Left renal pelvis (tissue), 4 donors: Measurements from ENCODE around the gene ARHGEF26. TPM values are rescaled to one million over a fixed set of nuclear protein-coding genes. Genes with fewer than 3 reads are reported as not detected.

ENCODE experiments used
- DNase-seq, 4 donors: peaks; one replicate each; pipeline ENCODE4 v3.0.0-alpha.2; 2013; ENCODE audit warnings: low read depth in 4 of 4, low spot score in 3 of 4
- polyA plus RNA-seq, 4 donors: library from polyadenylated mRNA; unstranded; fragments of 120-200 nt; gene quantifications; one replicate each; pipeline ENCODE4 v1.2.1, GENCODE V29; 2013; ENCODE audit not compliant: insufficient read length in 4 of 4

ARHGEF26 gene
- polyA plus RNA-seq, 4 donors: 13.6 to 18.3 (median 16.6) TPM

DNA sequence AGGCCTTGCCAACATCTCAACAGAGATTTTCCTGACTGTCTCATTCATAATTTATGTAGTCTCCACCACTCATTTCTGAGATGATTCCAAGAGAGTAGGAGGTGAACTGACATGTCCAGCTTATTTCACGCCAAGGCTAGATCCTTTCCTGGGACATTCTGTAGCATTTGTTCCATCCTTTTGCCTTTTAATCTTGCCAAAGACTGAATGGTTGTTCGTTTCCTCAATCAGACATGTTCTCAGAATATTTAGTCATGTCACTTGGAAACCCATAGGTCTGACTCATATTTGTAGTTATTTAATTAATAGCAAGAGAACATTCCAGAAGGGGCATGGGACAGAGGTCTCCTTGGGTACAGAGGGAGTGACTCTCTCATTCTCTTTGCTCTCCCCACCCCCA is 122.2 kb downstream of the ARHGEF26 start:
- no peak for DNase-seq

DNA sequence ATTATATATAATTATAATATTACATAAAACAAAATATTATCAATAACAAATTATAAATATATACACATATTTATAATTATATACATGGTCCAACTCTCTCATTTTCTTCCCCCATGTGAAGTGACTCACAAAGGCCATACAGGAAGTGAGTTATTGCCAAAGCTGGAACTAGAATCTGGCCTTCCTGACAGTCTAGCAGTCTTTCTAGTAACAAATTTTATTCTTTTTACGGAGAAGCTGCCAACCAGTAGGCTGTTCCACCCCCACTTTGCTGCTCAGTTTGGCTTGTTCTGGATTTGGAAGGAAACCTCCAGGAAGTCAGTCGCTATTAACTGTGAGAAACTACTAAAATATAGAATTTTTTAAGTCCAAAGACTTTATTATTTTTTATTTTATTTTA is 123.5 kb downstream of the ARHGEF26 start:
- no peak for DNase-seq

DNA sequence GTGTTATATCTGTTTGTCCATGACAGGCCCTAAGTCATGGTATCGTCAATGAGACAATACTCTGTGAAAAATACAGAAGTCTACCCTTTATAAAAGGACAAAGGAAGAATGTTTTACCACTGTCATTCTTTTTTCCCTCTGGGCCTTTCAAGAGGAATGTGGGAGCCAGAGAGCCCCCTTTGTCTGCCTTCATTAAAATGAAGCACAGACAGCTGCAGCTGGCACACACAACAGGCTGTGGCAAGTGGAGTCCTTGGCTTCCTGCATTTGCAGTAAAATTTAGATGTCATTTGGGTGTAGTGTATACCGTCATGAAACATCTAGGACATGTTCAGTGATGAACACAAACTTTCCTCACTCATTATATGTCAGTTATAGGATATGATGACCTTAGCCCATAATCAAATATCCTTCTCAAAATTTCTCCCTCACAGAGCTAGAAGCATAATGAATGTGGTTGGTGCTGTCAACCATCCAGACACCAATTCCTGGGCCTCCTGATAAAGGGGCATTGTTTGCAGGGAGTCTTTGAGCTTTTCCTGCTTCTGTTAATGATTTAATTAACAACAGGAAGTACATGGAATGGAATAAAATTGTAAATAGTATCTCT is 126.7 kb downstream of the ARHGEF26 start:
- DNase-seq: no peak

DNA sequence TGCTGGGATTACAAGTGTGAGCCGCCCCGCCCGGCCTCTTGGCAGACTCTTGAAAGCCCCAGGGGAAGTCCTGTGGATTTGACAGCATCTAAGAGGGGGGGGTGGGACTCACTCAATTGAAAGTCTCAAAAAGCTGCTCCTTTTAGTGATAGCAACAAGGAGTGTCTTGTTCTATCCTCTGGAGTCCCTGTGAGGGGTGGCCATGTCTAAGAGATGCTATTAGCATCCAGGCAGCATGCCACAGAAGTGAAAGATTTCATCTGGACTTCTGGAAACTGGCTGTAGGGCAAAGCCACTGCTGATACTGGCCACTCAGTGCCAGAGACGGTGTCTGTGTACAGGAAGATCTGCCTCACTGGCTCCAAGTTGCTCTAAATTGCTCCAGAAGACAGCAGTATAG is 129.1 kb downstream of the ARHGEF26 start:
- no peak for DNase-seq

DNA sequence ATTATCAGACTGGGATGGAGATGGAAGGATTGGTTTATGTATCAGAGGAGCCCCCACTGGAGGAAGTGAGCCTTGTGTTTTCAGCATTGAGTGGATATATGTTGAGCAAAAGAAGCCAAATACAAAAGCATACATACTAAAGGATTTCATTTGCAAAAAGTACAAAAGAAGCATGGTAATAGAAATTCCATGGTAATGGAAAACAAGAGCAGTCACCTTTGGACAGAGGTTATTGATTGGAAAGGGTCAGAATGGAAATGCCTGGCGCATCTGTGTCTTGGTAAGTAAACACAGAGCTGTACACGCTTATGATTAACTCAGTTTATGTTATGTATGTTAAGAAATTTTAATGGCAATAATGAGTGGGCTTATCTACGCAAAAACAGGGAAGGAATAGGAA is 130.4 kb downstream of the ARHGEF26 start:
- DNase-seq: no peak

DNA sequence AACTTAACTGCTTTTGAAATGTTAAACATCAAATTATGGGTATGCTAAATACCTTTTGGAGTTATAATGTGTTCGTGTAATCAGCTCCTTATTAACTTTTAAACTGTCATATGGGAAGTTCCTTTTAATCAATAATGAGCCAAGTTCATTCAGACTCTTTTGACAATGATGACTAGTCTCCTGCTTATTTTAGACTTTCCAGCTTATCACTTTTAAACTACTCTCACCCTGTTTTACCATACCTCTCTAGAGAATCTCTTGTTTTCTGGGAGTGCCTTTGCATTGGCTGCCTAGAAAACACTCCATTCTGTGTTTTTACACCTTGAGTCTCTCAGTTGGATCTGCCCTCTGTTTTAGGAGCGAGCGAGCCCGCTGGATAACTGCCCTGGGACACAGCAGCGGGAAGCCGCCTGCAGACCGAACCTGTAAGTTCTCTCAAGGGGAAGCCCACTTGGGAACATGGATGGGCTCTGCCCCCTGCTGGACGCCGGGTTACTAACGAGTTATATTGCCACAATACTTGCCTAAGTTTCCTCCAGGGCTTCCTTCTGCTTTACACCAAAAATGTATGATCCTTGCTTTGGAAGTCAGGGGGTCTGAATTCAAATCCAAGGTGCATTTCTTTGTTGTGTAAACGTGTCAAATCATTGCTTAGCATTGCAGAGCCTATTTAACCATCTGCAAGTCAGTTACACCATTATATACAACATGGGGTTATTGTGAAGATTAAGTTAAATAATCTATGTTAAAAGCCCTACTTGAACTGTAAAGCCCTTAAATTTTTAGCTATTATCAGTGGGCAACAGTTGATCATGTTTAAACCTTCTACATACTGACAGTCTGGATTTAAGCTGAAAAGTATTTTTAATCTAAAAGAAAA is 131.8 kb downstream of the ARHGEF26 start:
- DNase-seq: peak; percentile 57 to 79 (median 75)

DNA sequence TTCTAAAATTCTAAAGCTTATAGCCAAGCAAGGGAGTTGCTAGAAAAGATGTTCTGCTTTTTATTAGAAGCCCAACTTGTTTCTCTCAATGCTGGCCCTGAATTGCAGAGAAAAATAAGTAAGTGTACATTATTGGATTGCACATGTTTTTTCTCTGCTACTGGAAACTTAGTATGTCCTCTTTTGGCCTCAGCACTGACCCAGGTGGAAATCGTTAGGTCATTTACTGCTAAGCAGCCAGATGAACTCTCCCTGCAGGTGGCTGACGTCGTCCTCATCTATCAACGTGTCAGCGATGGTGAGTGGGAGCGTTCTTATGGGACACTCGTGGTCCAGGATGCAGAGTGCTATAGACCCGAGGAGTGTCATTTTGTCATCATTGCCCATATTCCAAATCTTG is 133.3 kb downstream of the ARHGEF26 start:
- DNase-seq: no peak

DNA sequence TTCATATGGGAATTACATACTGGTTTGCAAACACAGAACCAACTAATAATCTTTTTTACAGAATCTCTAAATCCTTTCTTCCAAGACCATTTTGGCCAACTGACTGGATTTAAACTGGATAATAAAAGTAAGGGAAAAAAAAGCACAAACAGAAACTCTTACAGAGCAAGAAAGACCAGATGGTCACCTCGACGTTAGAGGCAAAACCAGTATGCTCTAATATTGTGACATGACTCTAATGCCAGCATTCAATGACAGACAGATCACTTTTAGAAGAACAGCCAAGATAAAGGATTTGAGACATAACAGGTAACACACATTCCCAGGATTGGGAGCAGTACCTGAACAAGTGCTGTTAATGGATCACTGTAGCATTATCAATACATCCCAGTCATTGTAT is 152.2 kb downstream of the ARHGEF26 start:
- DNase-seq: no peak

DNA sequence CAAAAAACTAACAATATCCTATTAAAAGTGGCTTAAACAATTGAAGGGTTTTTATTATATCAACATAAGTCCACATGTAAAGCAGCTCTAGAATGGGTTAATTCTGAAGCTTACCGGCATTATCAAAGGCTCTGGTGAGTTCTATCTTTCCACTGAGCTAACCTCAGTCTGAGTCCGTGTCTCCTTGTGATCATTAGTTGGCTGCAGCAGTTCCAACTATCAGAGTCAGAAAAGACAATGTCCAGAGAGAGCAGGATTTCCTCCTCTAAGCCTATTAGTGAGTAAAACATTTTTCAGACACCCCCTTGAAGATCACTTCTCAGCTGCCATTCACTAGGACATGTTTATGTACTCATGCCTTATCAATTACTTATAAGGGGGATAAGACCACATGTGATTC is 153.2 kb downstream of the ARHGEF26 start:
- DNase-seq: no peak

DNA sequence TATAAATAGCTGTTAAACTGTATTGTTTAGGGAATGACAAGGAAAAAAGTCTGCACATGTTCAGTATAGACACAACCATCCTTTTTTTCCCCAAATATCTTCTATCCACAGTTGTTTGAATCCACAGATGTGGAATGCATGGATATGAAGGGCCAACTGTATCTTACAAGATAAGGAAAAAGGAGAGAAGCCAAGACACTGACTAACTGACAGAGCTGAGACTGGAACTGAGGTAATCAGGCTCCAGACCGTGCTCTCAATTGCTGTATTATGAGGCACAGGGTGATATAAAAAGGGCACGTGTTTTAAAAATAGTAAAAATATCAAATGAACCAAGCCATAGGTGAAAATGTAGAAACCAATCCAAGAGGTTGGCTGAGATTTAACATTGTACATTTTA is 154.1 kb downstream of the ARHGEF26 start:
- DNase-seq: no peak

DNA sequence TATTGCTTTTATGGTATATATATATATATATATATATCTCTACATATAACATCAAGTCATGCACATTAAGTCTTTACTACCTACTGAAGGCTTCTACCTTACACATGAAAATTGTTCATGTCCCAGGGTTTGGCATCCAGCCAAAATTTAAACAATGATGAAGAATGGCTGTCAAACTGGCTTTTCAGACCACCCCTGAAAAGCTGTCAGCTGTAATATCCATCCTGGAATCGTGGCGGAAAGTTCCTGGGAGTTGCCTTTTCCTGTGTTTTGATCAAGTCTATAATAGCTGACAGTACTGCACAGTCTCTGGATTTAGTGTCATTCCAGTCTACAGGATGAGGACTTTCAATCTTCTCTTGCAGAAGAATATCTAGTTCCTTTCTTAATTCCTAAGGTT is 154.8 kb downstream of the ARHGEF26 start:
- no peak for DNase-seq

DNA sequence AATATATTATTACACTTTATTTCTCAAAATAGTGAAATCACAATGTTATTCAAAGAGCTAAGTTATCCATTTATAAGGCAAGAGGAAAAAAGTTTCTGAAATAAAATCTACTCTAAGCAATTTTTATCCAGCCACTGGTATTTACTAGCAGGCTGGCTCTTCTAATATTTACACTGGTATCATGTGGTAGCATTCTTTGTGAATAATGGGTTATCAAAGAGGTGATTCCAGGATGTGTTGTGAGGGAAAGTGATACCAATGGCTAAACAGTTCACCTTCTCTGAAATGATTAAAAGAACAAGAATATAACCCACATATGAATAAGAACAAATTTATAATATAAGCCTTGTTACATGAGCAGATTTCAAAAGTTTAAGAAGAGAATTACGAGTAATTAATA is 159.0 kb downstream of the ARHGEF26 start:
- no peak for DNase-seq

DNA sequence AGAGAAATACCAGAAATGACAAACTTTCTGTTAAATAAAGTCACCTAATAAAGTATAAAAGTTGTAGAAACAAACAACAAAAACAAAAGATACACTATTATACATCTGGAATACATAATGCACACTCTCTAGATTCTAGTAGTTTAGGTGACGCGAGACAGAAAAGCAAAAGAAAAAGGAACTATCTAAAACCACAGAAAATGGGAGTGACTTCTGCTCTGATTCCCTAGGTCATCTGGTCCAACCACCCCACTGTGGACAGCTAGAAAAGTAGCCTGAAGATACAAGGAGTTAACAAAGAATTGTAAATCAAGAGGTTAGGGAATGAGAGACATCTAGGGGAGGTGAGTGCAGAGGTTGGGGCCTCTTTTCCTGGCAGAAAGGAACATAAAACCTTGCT is 164.0 kb downstream of the ARHGEF26 start:
- no peak for DNase-seq

DNA sequence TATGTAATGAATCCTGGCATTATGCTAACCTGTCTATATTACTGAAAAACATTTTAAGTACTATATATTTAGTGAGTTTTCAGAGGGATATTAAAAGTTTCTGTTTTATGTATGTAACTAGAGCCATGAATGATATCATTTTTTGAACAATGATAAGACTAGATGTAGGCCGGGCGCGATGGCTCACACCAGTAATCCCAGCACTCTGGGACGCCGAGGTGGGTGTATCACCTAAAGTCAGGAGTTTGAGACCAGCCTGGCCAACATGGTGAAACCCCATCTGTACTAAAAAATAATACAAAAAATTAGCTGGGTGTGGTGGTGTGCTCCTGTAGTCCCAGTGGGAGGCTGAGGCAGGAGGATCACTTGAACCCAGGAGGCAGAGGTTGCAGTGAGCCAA is 169.0 kb downstream of the ARHGEF26 start:
- DNase-seq: no peak

DNA sequence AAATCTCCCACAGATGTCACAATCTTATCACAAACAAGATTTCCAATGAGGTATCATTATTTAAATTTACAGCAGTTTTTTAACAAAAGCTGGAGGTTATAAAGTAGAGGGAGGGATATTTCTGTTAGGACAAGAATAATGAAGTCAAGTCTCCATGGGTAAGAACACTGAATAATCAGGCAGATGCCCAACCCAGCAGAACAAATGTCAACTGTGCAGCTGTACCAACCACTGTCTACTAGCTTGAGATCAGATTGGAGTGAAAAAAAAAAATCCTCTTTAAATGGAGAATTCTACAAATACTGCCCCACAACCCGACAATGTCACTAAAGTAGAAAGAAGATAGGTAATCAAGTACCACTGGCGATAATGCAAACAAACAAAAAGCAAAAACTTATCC is 172.8 kb downstream of the ARHGEF26 start:
- no peak for DNase-seq

DNA sequence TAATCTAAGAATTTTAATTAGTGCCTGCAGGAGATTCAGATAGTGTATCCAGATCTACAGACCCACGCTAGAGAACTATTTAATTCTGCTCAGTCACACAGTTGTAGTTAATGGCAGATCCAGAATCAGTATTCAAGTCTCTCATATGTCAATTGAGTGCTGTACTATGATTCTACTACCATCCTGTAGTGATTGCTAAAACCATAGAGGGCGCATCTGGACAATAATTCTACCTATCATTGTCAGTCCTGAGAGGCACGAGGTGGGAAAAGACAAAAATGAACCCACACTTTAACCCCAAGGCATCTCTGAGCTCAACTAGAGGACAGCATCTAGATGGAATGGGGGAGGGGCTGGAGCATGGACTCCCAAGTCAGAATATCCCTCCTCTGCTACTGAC is 180.4 kb downstream of the ARHGEF26 start:
- no peak for DNase-seq

DNA sequence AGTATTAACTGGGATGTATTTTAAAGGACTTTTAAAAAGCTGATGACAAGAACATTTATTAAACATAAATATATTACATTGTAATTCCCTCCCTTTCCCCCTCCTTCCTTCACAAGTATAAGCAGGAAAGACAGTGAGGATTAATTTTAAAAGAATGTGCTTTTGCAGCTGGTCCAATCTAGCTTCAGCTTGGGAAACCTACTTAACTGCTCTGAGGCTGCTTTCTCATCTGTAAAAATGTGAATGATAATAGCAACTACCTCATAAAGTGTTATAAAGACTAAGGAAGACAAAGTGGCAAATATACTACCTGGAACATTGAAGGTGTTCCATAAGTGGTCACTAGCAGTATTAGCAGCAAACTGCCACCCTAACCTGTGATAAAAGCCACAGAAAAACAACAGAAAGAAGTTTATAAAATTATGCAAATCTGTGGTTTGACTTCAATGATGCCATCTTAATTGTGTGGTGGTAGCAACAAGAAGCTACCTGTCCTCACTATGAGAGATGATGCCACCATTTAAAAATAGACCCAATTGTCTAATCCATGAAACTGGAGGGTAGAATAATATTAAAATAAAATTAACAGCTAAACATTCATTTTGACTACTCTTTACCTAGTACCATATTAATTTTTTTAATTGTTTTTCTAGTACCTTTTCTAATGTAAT is 183.1 kb downstream of the ARHGEF26 start:
- no peak for DNase-seq

DNA sequence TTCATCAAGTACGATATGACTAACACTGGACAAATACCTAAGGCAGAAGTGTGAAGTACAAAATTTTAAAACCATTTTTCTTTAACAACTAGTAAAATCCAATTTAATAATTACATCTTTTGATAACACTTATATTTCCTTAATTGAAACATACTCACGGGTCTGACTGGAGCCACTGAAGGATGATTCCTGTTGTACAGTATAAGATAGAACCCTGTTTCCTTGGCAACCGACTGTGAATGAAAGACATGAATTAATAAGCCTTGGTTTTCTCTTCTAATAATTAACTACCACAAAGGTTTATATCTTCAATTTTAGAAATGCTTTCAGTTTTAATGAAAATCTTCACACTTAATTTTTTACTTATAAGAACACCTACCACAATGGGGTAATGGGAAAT is 183.7 kb downstream of the ARHGEF26 start:
- no peak for DNase-seq

DNA sequence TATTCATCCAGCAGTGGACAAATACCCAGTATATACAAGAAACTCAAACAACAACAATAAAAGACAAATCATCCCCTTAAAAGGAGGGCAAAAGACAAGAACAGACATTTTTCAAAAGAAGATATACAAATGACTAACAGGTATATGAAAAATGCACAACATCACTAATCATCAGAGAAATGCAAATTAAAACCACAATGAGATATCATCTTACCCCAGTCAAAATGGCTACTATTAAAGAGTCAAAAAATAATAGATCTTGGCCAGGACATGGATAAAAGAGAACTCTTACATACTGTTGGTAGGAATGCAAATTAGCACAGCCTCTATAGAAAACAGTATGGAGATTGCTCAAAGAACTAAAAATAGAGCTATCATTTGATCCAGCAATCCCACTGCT is 186.2 kb downstream of the ARHGEF26 start:
- no peak for DNase-seq
